RWPE2 (cell line): ENCODE data around the gene SCN4B.

ENCODE experiments used
- ATAC-seq: fragments of 200-7000 bp; cut with Tn5 transposase; 3 replicates; pipeline ENCODE4 v1.9.1; 2021; ENCODE audit warnings: low read depth
- DNase-seq: peaks from one replicate; pipeline ENCODE4 v3.0.0-alpha.2; 2020; ENCODE audit warnings: low spot score
- H3K27ac ChIP-seq: fragments of 450-650 bp; 2 replicates; pipeline ENCODE4 v1.5.1; 2017; ENCODE audit warnings: mild to moderate bottlenecking; ENCODE audit not compliant: poor library complexity, severe bottlenecking
- H3K27me3 ChIP-seq: fragments of 250-450 bp; sonication (Bioruptor Pico); 2 replicates; pipeline ENCODE4 v1.5.1; 2021; ENCODE audit warnings: mild to moderate bottlenecking, moderate library complexity; ENCODE audit not compliant: insufficient read depth, poor library complexity, severe bottlenecking
- H3K36me3 ChIP-seq: fragments of 250-450 bp; sonication (Bioruptor Pico); 2 replicates; pipeline ENCODE4 v1.5.1; 2020; ENCODE audit warnings: low read depth, mild to moderate bottlenecking, moderate library complexity
- H3K4me1 ChIP-seq: fragments of 250-450 bp; sonication (Bioruptor Pico); 2 replicates; pipeline ENCODE4 v1.5.1; 2021; ENCODE audit warnings: mild to moderate bottlenecking, moderate library complexity; ENCODE audit not compliant: insufficient read depth, poor library complexity, severe bottlenecking
- H3K4me3 ChIP-seq: fragments of 250-450 bp; sonication (Bioruptor Pico); 2 replicates; pipeline ENCODE4 v1.5.1; 2021; ENCODE audit warnings: mild to moderate bottlenecking, moderate library complexity; ENCODE audit not compliant: severe bottlenecking
- H3K9me3 ChIP-seq: fragments of 250-450 bp; sonication (Bioruptor Pico); 2 replicates; pipeline ENCODE4 v1.5.1; 2021; ENCODE audit warnings: mild to moderate bottlenecking, moderate library complexity; ENCODE audit not compliant: severe bottlenecking
- CTCF ChIP-seq: fragments of 450-650 bp; IDR thresholded peaks from one replicate; pipeline ENCODE4 v1.5.1; 2017; ENCODE audit warnings: mild to moderate bottlenecking, moderate library complexity; ENCODE audit not compliant: poor library complexity, severe bottlenecking

Gene SCN4B

GRCh38 chr11:118152020-118152551 lies 537 bp downstream of the SCN4B start:
- Histone ChIP-seq H3K4me3 (peak overlapping the region; percentile 33), H3K27ac (no peak overlapping the region), H3K4me1 (no peaks in the 10 kb centered on the region), H3K36me3 (no peaks in the 10 kb centered on the region), H3K27me3 (peaks cover 23% of the 10 kb centered on the region), H3K9me3 (no peaks in the 10 kb centered on the region)
- no peak for TF ChIP-seq CTCF
- DNase-seq (no peak), ATAC-seq (no peak)

GRCh38 chr11:118151431-118151830 lies 1.2 kb downstream of the SCN4B start:
- H3K27ac ChIP-seq = no peak overlapping the region
- no peaks in the 10 kb centered on the region for H3K4me1 ChIP-seq

GRCh38 chr11:118149493-118149892 lies 3.1 kb downstream of the SCN4B start:
- no peak for TF ChIP-seq CTCF
- Histone ChIP-seq H3K4me1 (no peaks in the 10 kb centered on the region), H3K4me3 (no peak overlapping the region), H3K27me3 (peaks cover 8% of the 10 kb centered on the region), H3K9me3 (no peaks in the 10 kb centered on the region), H3K27ac (no peak overlapping the region), H3K36me3 (no peaks in the 10 kb centered on the region)
- DNase-seq (no peak), ATAC-seq (no peak)

More at GRCh38 chr11:118151431-118151830, 1.2 kb downstream of the SCN4B start:
- H3K9me3 ChIP-seq = no peaks in the 10 kb centered on the region
- no peak overlapping the region for H3K4me3 ChIP-seq
- TF ChIP-seq CTCF = no peak
- peaks cover 19% of the 10 kb centered on the region for H3K27me3 ChIP-seq
- DNase-seq (no peak), ATAC-seq (0 out of 3 replicates have a peak, but pooled peaks have one; percentile 16)
- H3K36me3 ChIP-seq = no peaks in the 10 kb centered on the region

- ATAC-seq = no peak
- Histone ChIP-seq H3K4me3 (no peak overlapping the region), H3K27ac (no peak overlapping the region), H3K27me3 (peaks cover 8% of the 10 kb centered on the region), H3K36me3 (no peaks in the 10 kb centered on the region), H3K9me3 (no peaks in the 10 kb centered on the region), H3K4me1 (no peaks in the 10 kb centered on the region)
- TF ChIP-seq CTCF = no peak
- DNase-seq = no peak
These were observed 3.8 kb downstream of the SCN4B start for GRCh38 chr11:118148856-118149255.

GRCh38 chr11:118148240-118148639 lies 4.4 kb downstream of the SCN4B start:
- H3K4me1 ChIP-seq = no peaks in the 10 kb centered on the region
- DNase-seq (no peak), ATAC-seq (no peak)
- peaks cover 8% of the 10 kb centered on the region for H3K27me3 ChIP-seq
- H3K9me3 ChIP-seq = no peaks in the 10 kb centered on the region
- no peak overlapping the region for H3K4me3 ChIP-seq
- TF ChIP-seq CTCF = no peak
- H3K27ac ChIP-seq = no peak overlapping the region
- H3K36me3 ChIP-seq = no peaks in the 10 kb centered on the region
